Ascending aorta (tissue), 2 donors: ENCODE data around the gene IFITM10. TPM values are rescaled to one million over a fixed set of nuclear protein-coding genes. Genes with fewer than 3 reads are reported as not detected.
A peak's percentile ranks its signal among the peaks of the same experiment; 100 is the strongest.

Source experiments
- DNase-seq, 2 donors: peaks; one replicate each; pipeline ENCODE4 v3.0.0-alpha.2; 2019; ENCODE audit warnings: low spot score in 2 of 2
- H3K27ac ChIP-seq, 2 donors: fragments of 200-600 bp; sonication (generic); one replicate each; pipeline ENCODE4 v1.5.1; 2016 to 2017; ENCODE audit warnings: mild to moderate bottlenecking in 1 of 2
- H3K27me3 ChIP-seq: fragments of 200-600 bp; sonication (generic); one replicate; pipeline ENCODE4 v1.5.1; 2017
- H3K36me3 ChIP-seq, 2 donors: fragments of 200-600 bp; sonication (generic); one replicate each; pipeline ENCODE4 v1.5.1; 2016
- H3K4me1 ChIP-seq, 2 donors: fragments of 200-600 bp; sonication (generic); one replicate each; pipeline ENCODE4 v1.5.1; 2016 to 2017; ENCODE audit warnings: mild to moderate bottlenecking in 1 of 2
- H3K4me3 ChIP-seq, 2 donors: fragments of 200-600 bp; sonication (generic); one replicate each; pipeline ENCODE4 v1.5.1; 2016 to 2017; ENCODE audit warnings: mild to moderate bottlenecking in 1 of 2
- H3K9me3 ChIP-seq, 2 donors: fragments of 200-600 bp; sonication (generic); one replicate each; pipeline ENCODE4 v1.5.1; 2016
- intact Hi-C: fragments of 100-400 bp; cut with DNase I; formaldehyde crosslinking; loops from one replicate; pipeline ENCODE4 v1.15.1; 2023
- total RNA-seq: library from RNA; depleted of rRNA; stranded (reverse); fragments of >200 nt; gene quantifications from one replicate; pipeline ENCODE4 v1.1.0, GENCODE V29; 2016
- TF ChIP-seq, protein P1 (sequence below), 3 experiments: fragments of 200-600 bp in 2 of 3; fragments of 450-650 bp in 1 of 3; sonication (generic) in 2 of 3; IDR thresholded peaks; one replicate each; pipeline ENCODE4 v1.5.1; 2016 to 2019; ENCODE audit warnings: antibody characterized with exemption in 3 of 3, mild to moderate bottlenecking in 1 of 3, moderate library complexity in 1 of 3

The IFITM10 gene
- total RNA-seq, 1 donor from 2014 or later = 2.9 TPM

DNA sequence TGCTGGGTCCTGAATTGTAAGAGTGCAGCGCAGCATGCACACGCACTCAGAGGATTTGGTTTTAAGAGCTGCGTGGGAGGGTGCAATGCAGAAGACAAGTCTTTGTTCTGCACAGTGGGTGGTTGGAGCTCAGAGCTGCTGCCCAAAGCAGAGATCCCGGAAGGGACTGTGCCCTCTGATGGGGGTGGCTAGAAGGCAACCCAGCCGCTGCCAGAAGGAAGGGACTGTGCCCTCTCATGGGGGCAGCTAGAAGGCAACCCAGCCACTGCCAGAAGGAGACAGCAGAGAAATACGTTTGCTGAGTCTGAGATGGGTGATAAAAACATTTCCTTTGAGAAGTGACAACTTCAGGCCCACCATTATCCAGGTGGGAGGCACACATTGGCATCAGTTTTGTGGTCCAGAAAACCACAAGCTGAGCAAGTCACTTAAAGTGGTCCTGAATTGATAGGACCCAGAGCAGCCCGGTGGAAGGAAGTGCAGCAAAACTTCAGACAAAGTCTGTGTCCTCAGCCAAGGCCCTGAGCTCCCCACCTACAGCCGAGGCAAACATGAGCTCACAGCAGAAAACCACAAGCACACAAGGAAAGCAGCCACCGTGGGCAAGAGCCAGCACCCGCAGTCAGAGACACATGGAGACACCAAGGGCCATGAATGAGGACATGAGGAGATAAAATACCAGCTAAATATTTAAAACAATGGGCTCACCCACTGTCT is 49.1 kb downstream of the IFITM10 start:
- no peaks in the 10 kb centered on the region for H3K4me1 ChIP-seq
- H3K36me3 ChIP-seq = no peaks in the 10 kb centered on the region
- DNase-seq = peak in 1 of 2 donors; percentile 30
- no peak overlapping the region for H3K4me3 ChIP-seq
- no peaks in the 10 kb centered on the region for H3K27me3 ChIP-seq
- TF ChIP-seq, protein P1, sequence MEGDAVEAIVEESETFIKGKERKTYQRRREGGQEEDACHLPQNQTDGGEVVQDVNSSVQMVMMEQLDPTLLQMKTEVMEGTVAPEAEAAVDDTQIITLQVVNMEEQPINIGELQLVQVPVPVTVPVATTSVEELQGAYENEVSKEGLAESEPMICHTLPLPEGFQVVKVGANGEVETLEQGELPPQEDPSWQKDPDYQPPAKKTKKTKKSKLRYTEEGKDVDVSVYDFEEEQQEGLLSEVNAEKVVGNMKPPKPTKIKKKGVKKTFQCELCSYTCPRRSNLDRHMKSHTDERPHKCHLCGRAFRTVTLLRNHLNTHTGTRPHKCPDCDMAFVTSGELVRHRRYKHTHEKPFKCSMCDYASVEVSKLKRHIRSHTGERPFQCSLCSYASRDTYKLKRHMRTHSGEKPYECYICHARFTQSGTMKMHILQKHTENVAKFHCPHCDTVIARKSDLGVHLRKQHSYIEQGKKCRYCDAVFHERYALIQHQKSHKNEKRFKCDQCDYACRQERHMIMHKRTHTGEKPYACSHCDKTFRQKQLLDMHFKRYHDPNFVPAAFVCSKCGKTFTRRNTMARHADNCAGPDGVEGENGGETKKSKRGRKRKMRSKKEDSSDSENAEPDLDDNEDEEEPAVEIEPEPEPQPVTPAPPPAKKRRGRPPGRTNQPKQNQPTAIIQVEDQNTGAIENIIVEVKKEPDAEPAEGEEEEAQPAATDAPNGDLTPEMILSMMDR (IDR thresholded peaks at IDR 0.05) = no peak
- no peak overlapping the region for H3K27ac ChIP-seq
- intact Hi-C loops = no loop called here
- H3K9me3 ChIP-seq = no peaks in the 10 kb centered on the region

GRCh38 chr11:1699771-1700170 is 50.6 kb downstream of the IFITM10 start:
- Histone ChIP-seq H3K4me3 (no peak overlapping the region), H3K9me3 (no peaks in the 10 kb centered on the region), H3K27ac (no peak overlapping the region), H3K27me3 (no peaks in the 10 kb centered on the region), H3K36me3 (no peaks in the 10 kb centered on the region), H3K4me1 (no peaks in the 10 kb centered on the region)
- TF ChIP-seq, protein P1 (IDR thresholded peaks at IDR 0.05) = no peak
- intact Hi-C loops = loop anchor here (5.0 kb wide), 1 partner anchor 63 kb away; the partner anchor contains the start of gene CTSD
- no peak for DNase-seq

- Histone ChIP-seq H3K36me3 (no peaks in the 10 kb centered on the region), H3K4me3 (no peak within 1 kb of the TSS), H3K27ac (no peak within 1 kb of the TSS), H3K9me3 (no peaks in the 10 kb centered on the region), H3K4me1 (peaks cover 4 to 8% of the 10 kb centered on the region in 2 donors), H3K27me3 (no peaks in the 10 kb centered on the region)
- TF ChIP-seq, protein P1 (IDR thresholded peaks at IDR 0.05) = no peak
- intact Hi-C loops = loop anchor here (5.0 kb wide), 1 partner anchor 65 kb away; the partner anchor contains the start of gene CTSD
- DNase-seq = peak in 1 of 2 donors; percentile 27
Measured at GRCh38 chr11:1696608-1697570, 53.5 kb downstream of the IFITM10 start, which contains the start of gene KRTAP5-6. TSS of gene KRTAP5-6 (plus strand) at chr11:1697195. CDS start at chr11:1697246, 51 bp downstream.

DNA sequence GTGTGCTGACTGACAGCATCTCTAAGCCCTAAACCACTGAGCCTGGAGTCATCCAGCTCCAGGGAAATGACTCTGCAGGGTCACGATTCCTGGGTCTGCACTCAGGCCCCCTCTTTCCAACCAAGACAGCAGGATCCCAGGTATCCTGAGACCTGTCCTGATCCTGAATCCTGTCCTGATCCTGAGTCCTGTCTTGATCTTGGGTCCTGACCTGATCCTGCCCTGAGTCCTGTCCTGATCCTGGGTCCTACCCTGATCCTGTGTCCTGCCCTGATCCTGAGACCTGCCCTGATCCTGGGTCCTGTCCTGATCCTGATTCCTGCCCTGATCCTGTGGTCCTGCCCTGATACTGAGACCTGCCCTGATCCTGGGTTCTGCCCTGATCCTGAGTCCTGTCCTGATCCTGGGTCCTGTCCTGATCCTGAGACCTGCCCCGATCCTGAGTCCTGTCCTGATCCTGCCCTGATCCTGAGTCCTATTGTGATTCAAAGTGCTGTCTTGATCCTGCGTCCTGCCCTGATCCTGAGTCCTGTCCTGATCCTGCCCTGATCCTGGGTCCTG is 54.8 kb downstream of the IFITM10 start:
- TF ChIP-seq, protein P1 (IDR thresholded peaks at IDR 0.05) = no peak
- no peak overlapping the region for H3K27ac ChIP-seq
- H3K4me1 ChIP-seq = peaks cover 4 to 8% of the 10 kb centered on the region in 2 donors
- H3K36me3 ChIP-seq = no peaks in the 10 kb centered on the region
- intact Hi-C loops = loop anchor here (2.0 to 5.0 kb wide), 2 partner anchors 53 to 67 kb away; partner anchors contain the start of gene CTSD
- H3K4me3 ChIP-seq = no peak overlapping the region
- peak in 1 of 2 donors; percentile 44 for DNase-seq
- no peaks in the 10 kb centered on the region for H3K9me3 ChIP-seq
- no peaks in the 10 kb centered on the region for H3K27me3 ChIP-seq

- Histone ChIP-seq H3K36me3 (no peaks in the 10 kb centered on the region), H3K4me1 (peaks cover 4 to 8% of the 10 kb centered on the region in 2 donors), H3K27me3 (no peaks in the 10 kb centered on the region), H3K4me3 (no peak overlapping the region), H3K9me3 (no peaks in the 10 kb centered on the region), H3K27ac (no peak overlapping the region)
- TF ChIP-seq, protein P1 (IDR thresholded peaks at IDR 0.05) = no peak
- peak in 1 of 2 donors; percentile 61 for DNase-seq
- intact Hi-C loops = loop anchor here (2.0 to 5.0 kb wide), 2 partner anchors 54 to 67 kb away; partner anchors contain the start of gene CTSD
Measured at GRCh38 chr11:1694846-1695547, 55.4 kb downstream of the IFITM10 start.
